Stimulated activated CD8-positive, alpha-beta memory T cell treated with anti-CD3 and anti-CD28 coated beads, Interleukin-2, amount 100 ng/mL, for 48 hours (primary cell): ENCODE data around the gene DDN.
A peak's percentile ranks its signal among the peaks of the same experiment; 100 is the strongest.

Experiments used
- DNase-seq, 2 donors: peaks; one replicate each; pipeline ENCODE4 v3.0.0-alpha.2; 2020; ENCODE audit warnings: low read depth in 2 of 2

The DDN gene

GRCh38 chr12:48966177-48966895 lies 32.8 kb downstream of the DDN start:
- no peak for DNase-seq

- no peak for DNase-seq
Observed at GRCh38 chr12:48965298-48965838, 33.8 kb downstream of the DDN start.

- no peak for DNase-seq
Observed at GRCh38 chr12:48961801-48962200, 37.4 kb downstream of the DDN start.

- no peak for DNase-seq
Observed at GRCh38 chr12:48961331-48961730, 37.8 kb downstream of the DDN start.

- no peak for DNase-seq
Observed at GRCh38 chr12:48960834-48961233, 38.3 kb downstream of the DDN start.

GRCh38 chr12:48958049-48958388 lies 41.2 kb downstream of the DDN start:
- no peak for DNase-seq

- DNase-seq: peak; percentile 89
Observed at GRCh38 chr12:48957141-48958048, 41.8 kb downstream of the DDN start, which contains the start of gene ARF3. TSS of gene ARF3 (minus strand) at chr12:48957487. CDS start at chr12:48941095, 16,392 bp downstream.

- DNase-seq: no peak
Observed at GRCh38 chr12:48956279-48957140, 42.7 kb downstream of the DDN start.

GRCh38 chr12:48954841-48955501 lies 44.2 kb downstream of the DDN start:
- no peak for DNase-seq

- DNase-seq: no peak
Observed at GRCh38 chr12:48954061-48954460, 45.1 kb downstream of the DDN start.

- DNase-seq: no peak
Observed at GRCh38 chr12:48952691-48953090, 46.5 kb downstream of the DDN start.

- no peak for DNase-seq
Observed at GRCh38 chr12:48947727-48948126, 51.4 kb downstream of the DDN start.

- DNase-seq: no peak
Observed at GRCh38 chr12:48946943-48947342, 52.2 kb downstream of the DDN start.

- DNase-seq: no peak
Observed at GRCh38 chr12:48946205-48946604, 53.0 kb downstream of the DDN start.
